ENCODE results near the gene NFXL1. TPM values are rescaled to one million over a fixed set of nuclear protein-coding genes. Genes with fewer than 3 reads are reported as not detected.

Gene NFXL1
- total RNA-seq, 2 experiments from 2014 or later, result 13.2 to 14.4 TPM

GRCh38 chr4:47858006-47858405 lies 56.4 kb downstream of the NFXL1 start:
- Mint-ChIP-seq H3K4me3 (no peak overlapping the region), H3K27me3 (no peaks in the 10 kb centered on the region), H3K36me3 (peaks cover 15% of the 10 kb centered on the region), H3K27ac (no peak overlapping the region), H3K9me3 (no peaks in the 10 kb centered on the region), H3K4me1 (peaks cover 2% of the 10 kb centered on the region)
- DNase-seq, result no peak

GRCh38 chr4:47856713-47857112 lies 57.7 kb downstream of the NFXL1 start:
- no peaks in the 10 kb centered on the region for H3K27me3 Mint-ChIP-seq
- no peak overlapping the region for H3K27ac Mint-ChIP-seq
- peaks cover 2% of the 10 kb centered on the region for H3K4me1 Mint-ChIP-seq
- no peaks in the 10 kb centered on the region for H3K9me3 Mint-ChIP-seq
- no peak overlapping the region for H3K4me3 Mint-ChIP-seq
- H3K36me3 Mint-ChIP-seq, result peaks cover 20% of the 10 kb centered on the region
- DNase-seq, result no peak

- DNase-seq, result no peak
- H3K36me3 Mint-ChIP-seq, result peaks cover 20% of the 10 kb centered on the region
- no peaks in the 10 kb centered on the region for H3K9me3 Mint-ChIP-seq
- no peak overlapping the region for H3K4me3 Mint-ChIP-seq
- H3K4me1 Mint-ChIP-seq, result peaks cover 2% of the 10 kb centered on the region
- H3K27ac Mint-ChIP-seq, result no peak overlapping the region
- no peaks in the 10 kb centered on the region for H3K27me3 Mint-ChIP-seq
Measured at GRCh38 chr4:47855350-47855749, 59.0 kb downstream of the NFXL1 start.

- H3K9me3 Mint-ChIP-seq, result no peaks in the 10 kb centered on the region
- H3K27ac Mint-ChIP-seq, result no peak overlapping the region
- no peaks in the 10 kb centered on the region for H3K27me3 Mint-ChIP-seq
- no peak for DNase-seq
- no peaks in the 10 kb centered on the region for H3K4me1 Mint-ChIP-seq
- H3K36me3 Mint-ChIP-seq, result peaks cover 28% of the 10 kb centered on the region
- no peak overlapping the region for H3K4me3 Mint-ChIP-seq
Measured at GRCh38 chr4:47852136-47852535, 62.2 kb downstream of the NFXL1 start.

- Mint-ChIP-seq H3K4me3 (no peak overlapping the region), H3K36me3 (peaks cover 39% of the 10 kb centered on the region), H3K27ac (no peak overlapping the region)
Measured at GRCh38 chr4:47849466-47849865, 64.9 kb downstream of the NFXL1 start.

GRCh38 chr4:47848041-47848440 lies 66.3 kb downstream of the NFXL1 start:
- no peaks in the 10 kb centered on the region for H3K4me1 Mint-ChIP-seq
- DNase-seq, result no peak
- peaks cover 2% of the 10 kb centered on the region for H3K9me3 Mint-ChIP-seq
- H3K4me3 Mint-ChIP-seq, result no peak overlapping the region
- no peak overlapping the region for H3K27ac Mint-ChIP-seq
- H3K36me3 Mint-ChIP-seq, result peaks cover 46% of the 10 kb centered on the region
- no peaks in the 10 kb centered on the region for H3K27me3 Mint-ChIP-seq

More at GRCh38 chr4:47849466-47849865, 64.9 kb downstream of the NFXL1 start:
- peaks cover 2% of the 10 kb centered on the region for H3K9me3 Mint-ChIP-seq
- DNase-seq, result no peak
- H3K4me1 Mint-ChIP-seq, result no peaks in the 10 kb centered on the region
- H3K27me3 Mint-ChIP-seq, result no peaks in the 10 kb centered on the region

- DNase-seq, result no peak
- Mint-ChIP-seq H3K9me3 (peaks cover 2% of the 10 kb centered on the region), H3K4me1 (peaks cover 10% of the 10 kb centered on the region), H3K27ac (no peak overlapping the region), H3K27me3 (peaks cover 1% of the 10 kb centered on the region), H3K36me3 (peaks cover 28% of the 10 kb centered on the region), H3K4me3 (no peak overlapping the region)
Measured at GRCh38 chr4:47842985-47843384, 71.4 kb downstream of the NFXL1 start.

GRCh38 chr4:47840291-47840690 lies 74.1 kb downstream of the NFXL1 start:
- no peak for DNase-seq
- Mint-ChIP-seq H3K4me3 (no peak overlapping the region), H3K36me3 (peaks cover 9% of the 10 kb centered on the region), H3K27ac (peak overlapping the region; percentile 38), H3K9me3 (no peaks in the 10 kb centered on the region), H3K27me3 (peaks cover 13% of the 10 kb centered on the region), H3K4me1 (peaks cover 29% of the 10 kb centered on the region)

GRCh38 chr4:47839259-47839658 lies 75.1 kb downstream of the NFXL1 start:
- Mint-ChIP-seq H3K36me3 (peaks cover 7% of the 10 kb centered on the region), H3K4me3 (no peak overlapping the region), H3K27ac (no peak overlapping the region), H3K27me3 (peaks cover 14% of the 10 kb centered on the region), H3K9me3 (no peaks in the 10 kb centered on the region), H3K4me1 (peaks cover 30% of the 10 kb centered on the region)
- no peak for DNase-seq

- Mint-ChIP-seq H3K27ac (no peak overlapping the region), H3K9me3 (no peaks in the 10 kb centered on the region), H3K36me3 (no peaks in the 10 kb centered on the region), H3K27me3 (peaks cover 22% of the 10 kb centered on the region), H3K4me3 (no peak overlapping the region), H3K4me1 (peaks cover 30% of the 10 kb centered on the region)
- DNase-seq, result no peak
Measured at GRCh38 chr4:47838445-47838844, 75.9 kb downstream of the NFXL1 start.

GRCh38 chr4:47837908-47838294 lies 76.5 kb downstream of the NFXL1 start, which contains the start of gene CORIN:
Gene CORIN, minus strand, starts transcription at chr4:47838067. Its CDS starts 118 bp downstream, at chr4:47837949.
- Mint-ChIP-seq H3K4me3 (peak within 1 kb of the TSS; percentile 79), H3K36me3 (no peaks in the 10 kb centered on the region), H3K4me1 (peaks cover 30% of the 10 kb centered on the region), H3K27me3 (peaks cover 28% of the 10 kb centered on the region), H3K27ac (no peak within 1 kb of the TSS), H3K9me3 (peaks cover 2% of the 10 kb centered on the region)
- DNase-seq, result no peak

- Mint-ChIP-seq H3K9me3 (peaks cover 3% of the 10 kb centered on the region), H3K27me3 (peaks cover 33% of the 10 kb centered on the region), H3K27ac (no peak overlapping the region), H3K36me3 (no peaks in the 10 kb centered on the region), H3K4me3 (peak overlapping the region; percentile 79), H3K4me1 (peaks cover 30% of the 10 kb centered on the region)
- DNase-seq, result peak; percentile 60
Measured at GRCh38 chr4:47837094-47837907, 77.1 kb downstream of the NFXL1 start.

GRCh38 chr4:47836641-47837093 lies 77.7 kb downstream of the NFXL1 start:
- H3K36me3 Mint-ChIP-seq, result no peaks in the 10 kb centered on the region
- H3K27ac Mint-ChIP-seq, result no peak overlapping the region
- H3K4me3 Mint-ChIP-seq, result peak overlapping the region; percentile 79
- peaks cover 33% of the 10 kb centered on the region for H3K27me3 Mint-ChIP-seq
- H3K9me3 Mint-ChIP-seq, result peaks cover 3% of the 10 kb centered on the region
- peaks cover 30% of the 10 kb centered on the region for H3K4me1 Mint-ChIP-seq
- DNase-seq, result peak; percentile 63

- DNase-seq, result no peak
- H3K36me3 Mint-ChIP-seq, result no peaks in the 10 kb centered on the region
- no peak overlapping the region for H3K27ac Mint-ChIP-seq
- H3K9me3 Mint-ChIP-seq, result peaks cover 3% of the 10 kb centered on the region
- no peak overlapping the region for H3K4me3 Mint-ChIP-seq
- H3K27me3 Mint-ChIP-seq, result peaks cover 37% of the 10 kb centered on the region
- H3K4me1 Mint-ChIP-seq, result peaks cover 32% of the 10 kb centered on the region
Measured at GRCh38 chr4:47835494-47835893, 78.9 kb downstream of the NFXL1 start.

GRCh38 chr4:47831026-47831679 lies 83.2 kb downstream of the NFXL1 start:
- Mint-ChIP-seq H3K9me3 (peaks cover 3% of the 10 kb centered on the region), H3K27ac (no peak overlapping the region), H3K4me1 (peaks cover 20% of the 10 kb centered on the region), H3K27me3 (peaks cover 29% of the 10 kb centered on the region), H3K4me3 (no peak overlapping the region), H3K36me3 (no peaks in the 10 kb centered on the region)
- no peak for DNase-seq

Measured in activated naive CD8-positive, alpha-beta T cell treated with anti-CD3 and anti-CD28 coated beads for 36 hours (primary cell).